ENCODE data around the gene NLRP12.

Gene NLRP12

DNA sequence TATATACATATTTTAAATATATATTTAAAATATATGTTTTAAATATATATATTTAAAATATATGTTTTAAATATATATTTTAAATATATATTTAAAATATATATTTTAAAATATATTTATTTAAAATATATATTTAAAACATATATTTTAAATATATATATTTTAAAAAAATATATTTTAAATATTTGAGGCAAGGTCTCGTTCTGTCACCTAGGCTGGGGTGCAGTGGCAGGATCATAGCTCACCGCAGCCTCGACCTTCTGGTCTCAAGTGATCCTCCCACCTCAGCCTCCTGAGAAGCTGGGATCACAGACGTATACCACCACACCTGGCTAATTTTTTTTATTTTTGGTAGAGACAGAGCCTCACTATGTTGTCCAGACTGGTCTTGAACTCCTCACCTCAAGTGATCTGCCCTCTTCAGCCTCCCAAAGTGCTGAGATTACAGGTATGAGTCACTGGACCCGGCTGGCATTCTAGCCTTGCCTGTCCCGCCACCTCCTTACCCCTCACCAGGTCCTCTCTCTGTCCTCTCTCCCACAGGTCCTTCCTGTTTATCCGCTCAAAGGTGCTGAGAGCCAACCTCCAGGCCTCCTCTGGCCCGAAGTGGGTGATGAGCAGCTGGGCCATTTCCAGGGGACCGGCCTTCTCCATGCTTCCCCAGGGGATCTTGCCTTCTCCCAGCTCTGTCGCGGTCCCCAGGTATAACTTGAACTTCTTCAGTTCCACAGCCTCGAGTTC is 564 bp downstream of the NLRP12 start:
- no peaks in the 10 kb centered on the region for H3K27me3 ChIP-seq (ENCODE audit: control insufficient read depth, insufficient read depth, low read length)
- no peaks in the 10 kb centered on the region for H3K36me3 ChIP-seq (ENCODE audit: control insufficient read depth, insufficient read depth, low read length)
- H3K9me3 ChIP-seq (ENCODE audit: control insufficient read depth, insufficient read depth, low read length) = no peaks in the 10 kb centered on the region
- H3K9ac ChIP-seq (ENCODE audit: low read depth, low read length) = no peak overlapping the region
- no peaks in the 10 kb centered on the region for H3K4me1 ChIP-seq (ENCODE audit: control insufficient read depth, insufficient read depth, low read length)
- H3K4me3 ChIP-seq (ENCODE audit: low read depth, low read length) = no peak overlapping the region

DNA sequence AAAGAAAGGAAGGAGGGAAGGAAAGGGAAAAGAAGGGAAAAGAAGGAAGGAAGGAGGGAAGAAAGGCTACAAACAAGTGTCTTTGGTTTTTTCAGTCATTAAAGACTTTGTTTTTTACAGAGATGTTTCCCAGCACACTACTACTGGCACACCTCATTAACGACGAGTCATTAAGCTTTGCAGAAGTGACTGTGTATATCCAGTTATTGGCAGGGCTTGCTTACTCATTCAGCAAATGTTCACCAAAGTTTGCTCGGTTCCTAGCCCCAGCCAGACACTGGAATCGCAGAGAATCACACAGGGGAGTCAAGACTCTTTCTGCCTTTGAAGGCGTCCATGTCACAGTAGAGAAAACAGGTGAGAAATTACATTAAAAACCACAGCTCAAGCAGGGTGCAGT is 4.3 kb downstream of the NLRP12 start:
- no peaks in the 10 kb centered on the region for H3K9me3 ChIP-seq (ENCODE audit: control insufficient read depth, insufficient read depth, low read length)
- no peaks in the 10 kb centered on the region for H3K36me3 ChIP-seq (ENCODE audit: control insufficient read depth, insufficient read depth, low read length)
- H3K4me1 ChIP-seq (ENCODE audit: control insufficient read depth, insufficient read depth, low read length) = no peaks in the 10 kb centered on the region
- H3K27me3 ChIP-seq (ENCODE audit: control insufficient read depth, insufficient read depth, low read length) = no peaks in the 10 kb centered on the region
- no peak overlapping the region for H3K4me3 ChIP-seq (ENCODE audit: low read depth, low read length)
- no peak overlapping the region for H3K9ac ChIP-seq (ENCODE audit: low read depth, low read length)

DNA sequence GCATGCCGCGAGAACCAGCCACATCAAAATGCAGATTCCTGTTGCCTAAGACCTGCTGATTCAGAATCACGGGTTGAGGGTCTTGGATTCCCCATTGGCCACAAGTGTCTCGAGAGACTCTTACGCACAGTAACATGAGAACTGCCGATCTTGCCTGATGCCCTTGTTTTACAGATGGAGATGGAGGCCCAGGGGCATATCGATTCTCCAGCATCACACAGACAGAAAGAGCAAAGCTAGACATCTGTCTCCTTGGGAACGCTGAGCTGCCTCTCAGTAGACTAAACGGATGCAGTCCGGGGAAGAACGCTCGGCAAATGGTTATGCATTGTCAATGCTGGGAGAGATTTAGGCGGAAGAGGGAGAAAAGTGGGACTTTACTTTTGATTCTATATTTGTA is 5.4 kb downstream of the NLRP12 start:
- peaks cover under 1% of the 10 kb centered on the region for H3K36me3 ChIP-seq (ENCODE audit: control insufficient read depth, insufficient read depth, low read length)
- H3K4me1 ChIP-seq (ENCODE audit: control insufficient read depth, insufficient read depth, low read length) = no peaks in the 10 kb centered on the region
- no peak overlapping the region for H3K9ac ChIP-seq (ENCODE audit: low read depth, low read length)
- H3K4me3 ChIP-seq (ENCODE audit: low read depth, low read length) = no peak overlapping the region
- no peaks in the 10 kb centered on the region for H3K9me3 ChIP-seq (ENCODE audit: control insufficient read depth, insufficient read depth, low read length)
- no peaks in the 10 kb centered on the region for H3K27me3 ChIP-seq (ENCODE audit: control insufficient read depth, insufficient read depth, low read length)

- no peaks in the 10 kb centered on the region for H3K27me3 ChIP-seq (ENCODE audit: control insufficient read depth, insufficient read depth, low read length)
- no peak overlapping the region for H3K4me3 ChIP-seq (ENCODE audit: low read depth, low read length)
- H3K9ac ChIP-seq (ENCODE audit: low read depth, low read length) = no peak overlapping the region
- H3K9me3 ChIP-seq (ENCODE audit: control insufficient read depth, insufficient read depth, low read length) = no peaks in the 10 kb centered on the region
- H3K4me1 ChIP-seq (ENCODE audit: control insufficient read depth, insufficient read depth, low read length) = no peaks in the 10 kb centered on the region
- H3K36me3 ChIP-seq (ENCODE audit: control insufficient read depth, insufficient read depth, low read length) = peaks cover 20% of the 10 kb centered on the region
Observed at GRCh38 chr19:53813996-53814395, 10.1 kb downstream of the NLRP12 start.

- Histone ChIP-seq H3K4me3 (ENCODE audit: low read depth, low read length) (no peak overlapping the region), H3K4me1 (ENCODE audit: control insufficient read depth, insufficient read depth, low read length) (no peaks in the 10 kb centered on the region), H3K9ac (ENCODE audit: low read depth, low read length) (no peak overlapping the region), H3K36me3 (ENCODE audit: control insufficient read depth, insufficient read depth, low read length) (peaks cover 20% of the 10 kb centered on the region), H3K9me3 (ENCODE audit: control insufficient read depth, insufficient read depth, low read length) (no peaks in the 10 kb centered on the region), H3K27me3 (ENCODE audit: control insufficient read depth, insufficient read depth, low read length) (no peaks in the 10 kb centered on the region)
Observed at GRCh38 chr19:53812335-53812734, 11.8 kb downstream of the NLRP12 start.

DNA sequence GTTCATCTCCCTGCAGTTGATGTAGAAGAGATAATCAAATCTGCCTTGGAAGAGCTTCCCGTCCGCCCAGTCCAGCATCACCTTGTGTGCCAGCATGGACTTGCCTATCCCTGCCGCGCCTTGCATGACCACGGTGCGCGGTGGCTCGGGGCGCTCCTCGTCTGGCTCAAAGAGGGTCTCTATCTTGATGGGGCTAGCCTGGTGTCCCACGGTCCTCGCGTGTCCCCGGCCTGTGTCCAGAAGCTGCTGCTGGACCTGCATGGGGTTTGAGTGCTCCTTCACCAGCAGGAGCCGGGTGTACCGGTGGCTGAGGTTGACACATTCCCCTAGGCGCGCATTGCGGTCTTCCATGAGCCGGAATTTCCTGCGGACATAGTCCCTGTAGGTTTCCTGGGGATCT is 13.2 kb downstream of the NLRP12 start:
- H3K4me1 ChIP-seq (ENCODE audit: control insufficient read depth, insufficient read depth, low read length) = no peaks in the 10 kb centered on the region
- no peak overlapping the region for H3K9ac ChIP-seq (ENCODE audit: low read depth, low read length)
- H3K4me3 ChIP-seq (ENCODE audit: low read depth, low read length) = no peak overlapping the region
- H3K9me3 ChIP-seq (ENCODE audit: control insufficient read depth, insufficient read depth, low read length) = no peaks in the 10 kb centered on the region
- H3K36me3 ChIP-seq (ENCODE audit: control insufficient read depth, insufficient read depth, low read length) = peaks cover 20% of the 10 kb centered on the region
- no peaks in the 10 kb centered on the region for H3K27me3 ChIP-seq (ENCODE audit: control insufficient read depth, insufficient read depth, low read length)

- H3K9ac ChIP-seq (ENCODE audit: low read depth, low read length) = no peak overlapping the region
- H3K4me3 ChIP-seq (ENCODE audit: low read depth, low read length) = no peak overlapping the region
- no peaks in the 10 kb centered on the region for H3K9me3 ChIP-seq (ENCODE audit: control insufficient read depth, insufficient read depth, low read length)
- no peaks in the 10 kb centered on the region for H3K4me1 ChIP-seq (ENCODE audit: control insufficient read depth, insufficient read depth, low read length)
- peaks cover 26% of the 10 kb centered on the region for H3K36me3 ChIP-seq (ENCODE audit: control insufficient read depth, insufficient read depth, low read length)
- no peaks in the 10 kb centered on the region for H3K27me3 ChIP-seq (ENCODE audit: control insufficient read depth, insufficient read depth, low read length)
Observed at GRCh38 chr19:53810187-53810546, 13.9 kb downstream of the NLRP12 start.

GRCh38 chr19:53809518-53810186 is 14.5 kb downstream of the NLRP12 start:
- no peaks in the 10 kb centered on the region for H3K27me3 ChIP-seq (ENCODE audit: control insufficient read depth, insufficient read depth, low read length)
- H3K36me3 ChIP-seq (ENCODE audit: control insufficient read depth, insufficient read depth, low read length) = peaks cover 30% of the 10 kb centered on the region
- H3K9me3 ChIP-seq (ENCODE audit: control insufficient read depth, insufficient read depth, low read length) = no peaks in the 10 kb centered on the region
- H3K9ac ChIP-seq (ENCODE audit: low read depth, low read length) = no peak overlapping the region
- H3K4me1 ChIP-seq (ENCODE audit: control insufficient read depth, insufficient read depth, low read length) = no peaks in the 10 kb centered on the region
- no peak overlapping the region for H3K4me3 ChIP-seq (ENCODE audit: low read depth, low read length)

DNA sequence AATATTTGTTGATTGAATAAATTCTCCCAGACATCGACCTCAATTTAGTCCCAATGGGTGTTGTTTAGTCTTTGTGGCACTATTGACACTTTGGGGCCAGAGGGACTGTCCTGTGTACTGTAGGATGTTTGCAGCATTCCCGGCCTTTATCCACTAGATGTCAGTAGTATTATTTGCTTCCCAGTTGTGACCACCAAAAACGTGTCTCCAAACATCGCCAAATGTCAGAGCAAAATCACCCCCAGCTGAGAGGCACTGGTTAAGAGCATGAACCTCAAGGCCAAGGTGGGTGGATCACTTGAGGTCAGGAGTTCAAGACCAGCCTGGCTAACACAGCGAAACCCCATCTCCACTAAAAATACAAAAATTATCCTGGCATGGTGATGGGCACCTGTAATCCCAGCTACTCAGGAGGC is 15.4 kb downstream of the NLRP12 start:
- no peak overlapping the region for H3K9ac ChIP-seq (ENCODE audit: low read depth, low read length)
- no peaks in the 10 kb centered on the region for H3K9me3 ChIP-seq (ENCODE audit: control insufficient read depth, insufficient read depth, low read length)
- H3K4me3 ChIP-seq (ENCODE audit: low read depth, low read length) = no peak overlapping the region
- no peaks in the 10 kb centered on the region for H3K4me1 ChIP-seq (ENCODE audit: control insufficient read depth, insufficient read depth, low read length)
- peaks cover 32% of the 10 kb centered on the region for H3K36me3 ChIP-seq (ENCODE audit: control insufficient read depth, insufficient read depth, low read length)
- H3K27me3 ChIP-seq (ENCODE audit: control insufficient read depth, insufficient read depth, low read length) = no peaks in the 10 kb centered on the region

DNA sequence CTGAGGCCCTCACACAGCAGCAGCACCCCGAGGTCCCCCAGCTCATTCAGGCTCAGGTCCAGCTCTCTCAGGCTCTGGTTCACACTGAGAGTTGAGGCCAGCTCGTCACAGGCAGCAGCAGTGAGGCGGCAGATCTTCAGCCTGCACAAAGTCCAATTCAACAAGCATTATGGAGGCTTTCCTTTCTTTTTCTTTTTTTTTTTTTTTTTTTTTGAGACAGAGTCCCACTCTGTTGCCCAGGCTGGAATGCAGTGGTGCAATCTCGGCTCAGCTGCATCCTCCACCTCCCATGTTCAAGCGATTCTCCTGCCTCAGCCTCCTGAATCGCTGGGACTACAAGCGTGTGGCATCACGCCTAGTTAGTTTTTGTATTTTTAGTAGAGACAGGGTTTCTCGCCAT is 22.9 kb downstream of the NLRP12 start:
- H3K36me3 ChIP-seq (ENCODE audit: control insufficient read depth, insufficient read depth, low read length) = peaks cover 25% of the 10 kb centered on the region
- no peaks in the 10 kb centered on the region for H3K4me1 ChIP-seq (ENCODE audit: control insufficient read depth, insufficient read depth, low read length)
- H3K9me3 ChIP-seq (ENCODE audit: control insufficient read depth, insufficient read depth, low read length) = no peaks in the 10 kb centered on the region
- no peak overlapping the region for H3K4me3 ChIP-seq (ENCODE audit: low read depth, low read length)
- no peak overlapping the region for H3K9ac ChIP-seq (ENCODE audit: low read depth, low read length)
- no peaks in the 10 kb centered on the region for H3K27me3 ChIP-seq (ENCODE audit: control insufficient read depth, insufficient read depth, low read length)

DNA sequence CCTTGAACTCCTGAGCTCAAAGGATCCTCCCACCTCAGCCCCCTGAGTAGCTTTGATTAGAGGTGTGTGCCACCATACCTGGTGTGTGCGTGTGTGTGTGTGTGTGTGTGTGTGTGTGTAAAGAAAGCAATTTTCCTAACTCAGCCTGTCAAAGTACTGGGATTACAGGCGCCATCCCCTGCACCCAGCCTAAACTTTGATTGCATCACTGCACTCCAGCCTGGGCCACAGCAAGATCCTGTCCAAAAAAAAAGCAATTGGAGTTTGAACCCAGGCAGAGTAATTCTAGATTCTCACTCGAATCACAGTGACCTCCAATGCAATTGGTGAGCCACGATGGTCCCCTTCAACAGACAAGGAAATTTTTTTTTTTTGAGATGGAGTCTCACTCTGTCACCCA is 29.1 kb downstream of the NLRP12 start:
- no peak overlapping the region for H3K4me3 ChIP-seq (ENCODE audit: low read depth, low read length)
- H3K36me3 ChIP-seq (ENCODE audit: control insufficient read depth, insufficient read depth, low read length) = peaks cover 20% of the 10 kb centered on the region
- H3K9me3 ChIP-seq (ENCODE audit: control insufficient read depth, insufficient read depth, low read length) = no peaks in the 10 kb centered on the region
- H3K27me3 ChIP-seq (ENCODE audit: control insufficient read depth, insufficient read depth, low read length) = no peaks in the 10 kb centered on the region
- peaks cover 4% of the 10 kb centered on the region for H3K4me1 ChIP-seq (ENCODE audit: control insufficient read depth, insufficient read depth, low read length)
- H3K9ac ChIP-seq (ENCODE audit: low read depth, low read length) = no peak overlapping the region

- H3K9me3 ChIP-seq (ENCODE audit: control insufficient read depth, insufficient read depth, low read length) = no peaks in the 10 kb centered on the region
- H3K36me3 ChIP-seq (ENCODE audit: control insufficient read depth, insufficient read depth, low read length) = peaks cover 18% of the 10 kb centered on the region
- no peak overlapping the region for H3K9ac ChIP-seq (ENCODE audit: low read depth, low read length)
- H3K4me3 ChIP-seq (ENCODE audit: low read depth, low read length) = no peak overlapping the region
- H3K27me3 ChIP-seq (ENCODE audit: control insufficient read depth, insufficient read depth, low read length) = no peaks in the 10 kb centered on the region
- H3K4me1 ChIP-seq (ENCODE audit: control insufficient read depth, insufficient read depth, low read length) = peaks cover 4% of the 10 kb centered on the region
Observed at GRCh38 chr19:53792721-53793433, 31.2 kb downstream of the NLRP12 start.

Measured in iPS-15b (cell line).